ENCODE data around the gene CCNQ. TPM values are rescaled to one million over a fixed set of nuclear protein-coding genes. Genes with fewer than 3 reads are reported as not detected.

Gene CCNQ
- total and polyA plus RNA-seq, 2 of the 8 experiments (the other 6 are each of a cell fraction or from before 2014, with no cell fraction given) = 16.6 to 32.1 TPM

- Histone ChIP-seq H2BK120ac (replicated peaks; ENCODE audit: low read depth, low read length) (no peak overlapping the region), H3K4ac (replicated peaks; ENCODE audit: insufficient read length, low read depth, low read length) (no peak overlapping the region), H2BK5ac (ENCODE audit: low read depth, low read length) (no peak overlapping the region), H3K79me1 (ENCODE audit: low read depth, low read length) (no peaks in the 10 kb centered on the region), H2BK15ac (ENCODE audit: low read length) (no peak overlapping the region), H3K14ac (ENCODE audit: insufficient read length) (no peak overlapping the region), H2BK12ac (ENCODE audit: low read depth, low read length) (no peak overlapping the region), H4K8ac (ENCODE audit: extremely low read depth, insufficient read depth, low read length) (no peak overlapping the region), H3K4me1 (replicated peaks in 1 of 4; ENCODE audit: control insufficient read depth in 3 of 4, insufficient read depth in 4 of 4, low read length in 3 of 4) (no peaks in the 10 kb centered on the region), H2AFZ (ENCODE audit: low read length) (no peak overlapping the region), H3K27me3 (replicated peaks in 1 of 4; ENCODE audit: control insufficient read depth in 3 of 4, extremely low read depth in 1 of 4, insufficient read depth in 3 of 4, low read length in 3 of 4) (no peaks in the 10 kb centered on the region; a peak in 1 of 7 replicates), H3K9me3 (ENCODE audit: insufficient read depth in 2 of 2, low read depth in 1 of 2, low read length in 1 of 2) (no peaks in the 10 kb centered on the region), H3K18ac (ENCODE audit: extremely low read depth, low read length) (no peak overlapping the region), H4K91ac (replicated peaks; ENCODE audit: insufficient read length, low read length) (no peak overlapping the region), H3K9ac (replicated peaks in 1 of 4; ENCODE audit: extremely low read depth in 1 of 4, low read depth in 3 of 4, low read length in 3 of 4) (no peak overlapping the region), H4K20me1 (replicated peaks in 1 of 2; ENCODE audit: control insufficient read depth in 1 of 2, insufficient read depth in 2 of 2, low read length in 2 of 2) (no peaks in the 10 kb centered on the region), H3K56ac (replicated peaks; ENCODE audit: insufficient read length, low read depth, low read length) (no peak overlapping the region), H3K27ac (ENCODE audit: low read depth, low read length) (no peak overlapping the region), H4K5ac (ENCODE audit: insufficient read length, low read depth, low read length) (no peak overlapping the region), H3K79me2 (ENCODE audit: control insufficient read depth in 1 of 2, insufficient read depth in 2 of 2, low read length in 2 of 2) (no peaks in the 10 kb centered on the region), H3K4me2 (ENCODE audit: insufficient read depth in 1 of 2, low read depth in 2 of 2, low read length in 2 of 2) (no peak overlapping the region), H3K23ac (ENCODE audit: insufficient read length) (no peak overlapping the region), H2BK20ac (ENCODE audit: low read length) (no peak overlapping the region), H3K36me3 (ENCODE audit: control insufficient read depth in 2 of 4, insufficient read depth in 4 of 4, low read length in 3 of 4) (no peaks in the 10 kb centered on the region), H2AK5ac (ENCODE audit: low read depth, low read length) (no peak overlapping the region), H3K23me2 (ENCODE audit: low read depth, low read length) (no peaks in the 10 kb centered on the region), H3K4me3 (ENCODE audit: extremely low read depth in 1 of 4, insufficient read depth in 2 of 4, low read depth in 3 of 4, low read length in 4 of 4) (no peak overlapping the region)
- no peak for DNase-seq (ENCODE audit: low read depth in 1 of 2, low spot score in 2 of 2)
- no peak for FAIRE-seq
- 95% methylated on average over 4 of the region's 9 CpGs; no CpG with 5 or more reads in 1 of the 2 experiments for WGBS, 2 experiments (ENCODE audit: extremely low coverage in 1 of 2, insufficient coverage in 1 of 2, insufficient read length in 1 of 2, insufficient replicate concordance in 2 of 2, low coverage in 1 of 2, low lambda C conversion rate in 2 of 2, missing lambda C conversion rate in 1 of 2)
- ChIA-PET POLR2A (ENCODE audit: partially characterized antibody) (interaction anchor here (0.7 kb wide), 1 partner anchor 19 kb away, joined by 3 read pairs; no protein-coding TSS in a partner anchor), CTCF (ENCODE audit: partially characterized antibody) (interaction anchor here (0.7 to 1.8 kb wide), 6 partner anchors 10 to 97 kb away, joined by 3 to 5 read pairs (median 3); no protein-coding TSS in a partner anchor)
- TF ChIP-seq CTCF (IDR thresholded peaks at IDR 0.05; ENCODE audit: control extremely low read depth in 1 of 3, insufficient read depth in 1 of 3, low read depth in 1 of 3, low read length in 3 of 3) (no peak), EP300 (IDR thresholded peaks at IDR 0.05; ENCODE audit: borderline replicate concordance in 1 of 2, low read depth in 2 of 2, low read length in 2 of 2) (no peak), BRCA1 (IDR thresholded peaks at IDR 0.05; ENCODE audit: low read depth, low read length) (no peak), USF2 (IDR thresholded peaks at IDR 0.05; ENCODE audit: low read length) (no peak), KDM4A (IDR thresholded peaks at IDR 0.05; ENCODE audit: low read depth, low read length, severe bottlenecking) (no peak), RFX5 (IDR thresholded peaks at IDR 0.05; ENCODE audit: borderline replicate concordance, low read depth, low read length) (no peak), E2F6 (IDR thresholded peaks at IDR 0.05) (no peak), FOSL1 (IDR thresholded peaks at IDR 0.05; ENCODE audit: insufficient read depth, low read depth, low read length) (no peak), ASH2L (IDR thresholded peaks at IDR 0.05; ENCODE audit: low read length) (no peak)
Observed at GRCh38 chrX:153560000-153560399, 38.9 kb downstream of the CCNQ start.

All from H1 (cell line).